A549 treated with CpdA at 1 μM for 4 hours (cell line): Measurements from ENCODE around the gene SYP. TPM values are rescaled to one million over a fixed set of nuclear protein-coding genes. Genes with fewer than 3 reads are reported as not detected.

ENCODE experiments used
- total RNA-seq: library from RNA; stranded (reverse); fragments of 200-300 nt; extraction: Qiagen RNA extraction; gene quantifications from 5 replicates; pipeline ENCODE4 v1.2.3, GENCODE V29; 2022; ENCODE audit warnings: low read depth

Gene SYP
- total RNA-seq = 2.4 to 3.6 TPM (median 3.1 TPM) in 5 replicates

DNA sequence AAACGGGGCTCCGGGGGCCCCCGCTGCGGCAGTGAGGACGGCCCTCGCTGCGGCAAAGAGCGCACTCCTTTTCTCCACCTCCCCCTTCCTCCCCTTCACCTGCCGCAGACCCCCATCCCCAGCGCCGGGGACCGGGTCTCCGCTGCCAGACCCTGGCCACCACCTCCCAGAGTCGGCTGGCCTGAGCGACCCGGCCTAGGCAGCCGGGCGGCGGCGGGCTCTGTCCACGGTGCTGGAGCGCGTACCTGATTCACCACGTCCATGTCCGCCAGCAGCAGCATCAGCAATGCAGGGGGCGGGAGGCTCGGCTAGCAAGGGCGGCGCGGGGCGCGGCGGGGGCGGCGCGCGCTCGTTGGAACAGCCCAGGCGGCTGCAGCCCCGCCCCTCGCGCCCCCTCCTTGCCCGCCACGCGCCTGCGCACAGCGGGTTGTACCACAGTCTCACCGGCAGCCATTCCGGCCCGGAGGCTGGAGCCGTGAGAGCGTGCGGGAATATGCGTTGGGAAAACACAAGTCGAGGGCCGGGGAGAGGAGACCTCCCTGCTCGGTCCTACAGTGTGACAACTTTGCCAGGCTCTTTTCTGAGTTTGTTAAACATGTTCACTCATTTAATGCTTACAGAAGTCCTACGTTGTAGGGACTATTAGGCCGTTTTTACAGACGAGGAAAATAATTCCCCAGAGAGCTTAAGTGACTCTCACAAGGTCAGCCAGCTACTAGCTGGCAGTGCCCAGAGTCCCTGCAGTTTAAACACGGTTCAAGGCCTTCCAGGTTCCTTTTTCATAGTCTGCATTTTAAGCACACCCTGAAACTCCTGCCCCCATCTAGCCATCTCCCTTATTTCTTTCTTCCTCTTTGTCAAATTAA, at the start of gene SYP:
Gene SYP, minus strand, starts transcription at position 288 of the 866 bp plus-strand sequence. Its CDS starts 7 bp downstream, at position 281.

GRCh38 chrX:49233176-49233575, 33.2 kb upstream of the SYP start, which contains the start of gene CACNA1F:
CACNA1F (minus strand) TSS chrX:49233340; CDS start chrX:49233309, 31 bp downstream.

GRCh38 chrX:49186125-49187027, 13.6 kb downstream of the SYP start, which contains the start of gene PRICKLE3:
PRICKLE3 (minus strand) TSS chrX:49186373; CDS start chrX:49186297, 76 bp downstream.

DNA sequence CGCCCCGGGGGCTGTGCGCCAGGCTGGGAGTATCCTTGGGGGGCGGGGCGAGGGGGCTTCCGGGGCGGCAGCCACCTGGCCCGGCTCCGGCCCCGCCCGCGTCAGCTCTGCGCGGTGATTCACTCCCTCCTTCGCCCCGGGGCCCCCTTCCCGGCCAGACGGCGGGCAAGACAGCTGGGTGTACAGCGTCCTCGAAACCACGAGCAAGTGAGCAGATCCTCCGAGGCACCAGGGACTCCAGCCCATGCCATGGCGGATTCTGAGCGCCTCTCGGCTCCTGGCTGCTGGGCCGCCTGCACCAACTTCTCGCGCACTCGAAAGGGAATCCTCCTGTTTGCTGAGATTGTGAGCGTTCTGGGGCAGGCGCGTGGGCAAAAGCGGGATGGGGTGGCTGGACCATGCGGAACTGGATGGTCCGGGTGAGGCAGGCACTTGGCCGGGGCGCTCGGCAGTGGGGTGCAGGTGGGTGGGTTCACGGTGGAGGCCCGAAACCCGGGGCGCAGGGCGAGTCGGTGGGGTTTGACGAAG, 28.2 kb downstream of the SYP start, which contains the start of gene PLP2:
Gene PLP2, plus strand, starts transcription at position 147 of the 528 bp plus-strand sequence. Its CDS starts 103 bp downstream, at position 250.

GRCh38 chrX:49162620-49163019, 37.4 kb downstream of the SYP start, which contains the start of gene MAGIX:
MAGIX (plus strand) TSS chrX:49162758; CDS start chrX:49162890, 132 bp downstream.

Other genes starting within 250 kb of the SYP start
- 60.6 to 69.6 TPM (median 64.6 TPM) in 5 replicates for gene OTUD5, start 242.6 kb downstream of the SYP start, total RNA-seq
- gene KCND1, start 228.3 kb downstream of the SYP start, total RNA-seq = 0.86 to 2.0 TPM (median 1.2 TPM) in 5 replicates
- 22.2 to 24.2 TPM (median 23.0 TPM) in 5 replicates for gene GRIPAP1, start 197.9 kb downstream of the SYP start, total RNA-seq
- 49.2 to 63.4 TPM (median 61.8 TPM) in 5 replicates for gene TFE3, start 156.8 kb downstream of the SYP start, total RNA-seq
- 3.2 to 4.7 TPM (median 3.6 TPM) in 5 replicates for gene CCDC120, start 141.2 kb downstream of the SYP start, total RNA-seq
- gene PRAF2, start 126.2 kb downstream of the SYP start, total RNA-seq = 32.8 to 48.2 TPM (median 42.6 TPM) in 5 replicates
- gene WDR45, start 120.3 kb downstream of the SYP start, total RNA-seq = 54.9 to 65.6 TPM (median 58.5 TPM) in 5 replicates
- gene GPKOW, start 76.5 kb downstream of the SYP start, total RNA-seq = 23.2 to 26.7 TPM (median 24.8 TPM) in 5 replicates
- 2.7 to 3.7 TPM (median 3.1 TPM) in 5 replicates for gene MAGIX, start 37.4 kb downstream of the SYP start, total RNA-seq
- gene PLP2, start 28.3 kb downstream of the SYP start, total RNA-seq = 307 to 435 TPM (median 429 TPM) in 5 replicates
- 12.7 to 22.2 TPM (median 20.7 TPM) in 5 replicates for gene PRICKLE3, start 13.8 kb downstream of the SYP start, total RNA-seq
- gene CACNA1F, start 33.1 kb upstream of the SYP start, total RNA-seq = not detected in 5 replicates
- gene CCDC22, start 35.3 kb upstream of the SYP start, total RNA-seq = 13.4 to 16.7 TPM (median 16.2 TPM) in 5 replicates
- gene FOXP3, start 64.5 kb upstream of the SYP start, total RNA-seq = 0.12 to 0.19 TPM (median 0.17 TPM) in 5 replicates
- 1.2 to 4.3 TPM (median 3.4 TPM) in 5 replicates for gene PPP1R3F, start 69.6 kb upstream of the SYP start, total RNA-seq
- not detected in 5 replicates for gene GAGE10, start 103.5 kb upstream of the SYP start, total RNA-seq
- not detected in 5 replicates for gene GAGE12J, start 121.8 kb upstream of the SYP start, total RNA-seq
- not detected in 5 replicates for gene GAGE13, start 131.4 kb upstream of the SYP start, total RNA-seq